Retinal pigment epithelial cell (primary cell): Measurements from ENCODE around the gene OSMR.
A peak's percentile ranks its signal among the peaks of the same experiment; 100 is the strongest.

ENCODE experiments used
- DNase-seq: peaks from one replicate; pipeline ENCODE4 v3.0.0-alpha.2; 2010; ENCODE audit warnings: low read depth
- H3K4me3 ChIP-seq: 2 replicates; pipeline ENCODE4 v1.5.1; 2011; ENCODE audit warnings: mild to moderate bottlenecking, low read length, control low read depth, moderate library complexity
- CTCF ChIP-seq: conservative IDR thresholded peaks from 2 replicates; pipeline ENCODE4 v1.5.1; 2011; ENCODE audit warnings: low read depth, low read length, control low read depth, inconsistent platforms

Gene OSMR

GRCh38 chr5:38803246-38803645 lies 42.6 kb upstream of the OSMR start:
- DNase-seq: no peak
- TF ChIP-seq CTCF: no peak
- H3K4me3 ChIP-seq: no peak overlapping the region

- TF ChIP-seq CTCF: no peak
- no peak overlapping the region for H3K4me3 ChIP-seq
- DNase-seq: no peak
Measured at GRCh38 chr5:38806775-38807258, 39.0 kb upstream of the OSMR start.

- H3K4me3 ChIP-seq: no peak overlapping the region
- DNase-seq: no peak
- TF ChIP-seq CTCF: no peak
Measured at GRCh38 chr5:38807570-38808483, 38.0 kb upstream of the OSMR start.

- H3K4me3 ChIP-seq: no peak overlapping the region
- no peak for DNase-seq
- TF ChIP-seq CTCF: no peak
Measured at GRCh38 chr5:38808666-38809343, 37.0 kb upstream of the OSMR start.

GRCh38 chr5:38809388-38810359 lies 36.1 kb upstream of the OSMR start:
- peak; percentile 87 for TF ChIP-seq CTCF
- H3K4me3 ChIP-seq: no peak overlapping the region
- peak; percentile 52 for DNase-seq

- no peak for TF ChIP-seq CTCF
- no peak overlapping the region for H3K4me3 ChIP-seq
- DNase-seq: no peak
Measured at GRCh38 chr5:38814879-38815278, 30.9 kb upstream of the OSMR start.
